OCI-LY3 (cell line): ENCODE results near the gene WIF1.

ENCODE experiments used
- H2AFZ ChIP-seq: fragments of 200-600, 300-600 bp; shearing (Covaris generic); 2 replicates; pipeline ENCODE4 v1.6.0; 2014; ENCODE audit warnings: antibody characterized with exemption, low read depth, low read length
- H3K27ac ChIP-seq: fragments of 200-600, 300-600 bp; sonication (generic); 2 replicates; pipeline ENCODE4 v1.5.1; 2014; ENCODE audit warnings: mild to moderate bottlenecking, low read length, moderate library complexity, mixed read lengths
- H3K27me3 ChIP-seq: fragments of 200-600, 300-600 bp; sonication (generic); 2 replicates; pipeline ENCODE4 v1.6.1; 2014; ENCODE audit warnings: low read depth, low read length, mixed read lengths
- H3K36me3 ChIP-seq: fragments of 200-600, 300-600 bp; sonication (generic); replicated peaks from 2 replicates; pipeline ENCODE3; 2014; ENCODE audit warnings: low read depth, low read length, mixed read lengths
- H3K4me1 ChIP-seq: fragments of 300-600, 200-600 bp; sonication (generic); 2 replicates; pipeline ENCODE4 v1.6.1; 2014; ENCODE audit warnings: low read length, mixed read lengths
- H3K4me2 ChIP-seq: fragments of 200-600, 300-600 bp; sonication (generic); 2 replicates; pipeline ENCODE4 v1.6.1; 2014; ENCODE audit warnings: low read length, mixed read lengths
- H3K4me3 ChIP-seq: fragments of 300-600, 200-600 bp; sonication (generic); 2 replicates; pipeline ENCODE4 v1.5.1; 2014; ENCODE audit warnings: antibody characterized with exemption, mild to moderate bottlenecking, low read length, moderate library complexity
- H3K79me2 ChIP-seq: fragments of 300-600, 200-600 bp; shearing (Covaris generic); 2 replicates; pipeline ENCODE4 v1.6.1; 2014; ENCODE audit warnings: mild to moderate bottlenecking, low read length, mixed read lengths
- H3K9ac ChIP-seq: fragments of 300-600, 200-600 bp; shearing (Covaris generic); 2 replicates; pipeline ENCODE4 v1.6.0; 2014; ENCODE audit warnings: mild to moderate bottlenecking, low read length, moderate library complexity
- H3K9me3 ChIP-seq: fragments of 200-600, 300-600 bp; shearing (Covaris generic); 2 replicates; pipeline ENCODE4 v1.6.1; 2014; ENCODE audit warnings: low read length, mixed read lengths; ENCODE audit not compliant: insufficient read depth
- H4K20me1 ChIP-seq: fragments of 200-600, 300-600 bp; sonication (generic); 2 replicates; pipeline ENCODE4 v1.6.1; 2016; ENCODE audit warnings: low read length, mixed read lengths; ENCODE audit not compliant: insufficient read depth
- EZH2phosphoT487 ChIP-seq: fragments of 200-600 bp; shearing (Covaris generic); IDR thresholded peaks from 2 replicates; pipeline ENCODE4 v1.6.1; 2018; ENCODE audit warnings: antibody characterized with exemption, mixed run types, low read depth
- TF ChIP-seq, protein P1 (sequence below): fragments of 200-600, 300-600 bp; sonication (generic); IDR thresholded peaks from 2 replicates; pipeline ENCODE4 v1.5.1; 2014; ENCODE audit warnings: antibody characterized with exemption, low read length, low read depth

The WIF1 gene

DNA sequence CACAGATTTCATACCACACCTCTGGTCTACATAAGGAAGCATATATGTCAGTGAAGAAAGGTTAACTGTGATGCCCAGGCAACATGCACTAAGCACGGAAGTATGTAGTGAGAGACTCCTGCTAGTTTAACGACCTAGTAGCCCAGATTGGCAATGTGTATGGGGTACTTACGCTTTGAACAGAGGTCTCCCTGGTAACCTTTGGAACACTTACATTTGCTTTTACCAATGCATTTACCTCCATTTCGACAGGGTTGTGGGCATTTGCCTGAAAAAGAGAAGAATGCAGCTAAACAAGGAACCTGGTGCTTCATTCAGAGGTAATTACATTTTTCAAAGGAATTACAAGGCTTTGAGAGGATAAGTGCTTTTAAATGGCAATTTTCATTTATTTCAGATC, 65.2 kb downstream of the WIF1 start:
- H3K27me3 ChIP-seq: no peaks in the 10 kb centered on the region; the same call in 1 of the 2 replicates
- H3K4me2 ChIP-seq: no peak overlapping the region
- TF ChIP-seq, protein P1, sequence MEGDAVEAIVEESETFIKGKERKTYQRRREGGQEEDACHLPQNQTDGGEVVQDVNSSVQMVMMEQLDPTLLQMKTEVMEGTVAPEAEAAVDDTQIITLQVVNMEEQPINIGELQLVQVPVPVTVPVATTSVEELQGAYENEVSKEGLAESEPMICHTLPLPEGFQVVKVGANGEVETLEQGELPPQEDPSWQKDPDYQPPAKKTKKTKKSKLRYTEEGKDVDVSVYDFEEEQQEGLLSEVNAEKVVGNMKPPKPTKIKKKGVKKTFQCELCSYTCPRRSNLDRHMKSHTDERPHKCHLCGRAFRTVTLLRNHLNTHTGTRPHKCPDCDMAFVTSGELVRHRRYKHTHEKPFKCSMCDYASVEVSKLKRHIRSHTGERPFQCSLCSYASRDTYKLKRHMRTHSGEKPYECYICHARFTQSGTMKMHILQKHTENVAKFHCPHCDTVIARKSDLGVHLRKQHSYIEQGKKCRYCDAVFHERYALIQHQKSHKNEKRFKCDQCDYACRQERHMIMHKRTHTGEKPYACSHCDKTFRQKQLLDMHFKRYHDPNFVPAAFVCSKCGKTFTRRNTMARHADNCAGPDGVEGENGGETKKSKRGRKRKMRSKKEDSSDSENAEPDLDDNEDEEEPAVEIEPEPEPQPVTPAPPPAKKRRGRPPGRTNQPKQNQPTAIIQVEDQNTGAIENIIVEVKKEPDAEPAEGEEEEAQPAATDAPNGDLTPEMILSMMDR: no peak
- TF ChIP-seq EZH2phosphoT487: no peak
- no peak overlapping the region for H2AFZ ChIP-seq
- H4K20me1 ChIP-seq: no peaks in the 10 kb centered on the region
- H3K79me2 ChIP-seq: no peaks in the 10 kb centered on the region
- no peaks in the 10 kb centered on the region for H3K36me3 ChIP-seq
- H3K9ac ChIP-seq: no peak overlapping the region
- H3K4me3 ChIP-seq: no peak overlapping the region
- H3K9me3 ChIP-seq: no peaks in the 10 kb centered on the region
- no peak overlapping the region for H3K27ac ChIP-seq
- no peaks in the 10 kb centered on the region for H3K4me1 ChIP-seq

DNA sequence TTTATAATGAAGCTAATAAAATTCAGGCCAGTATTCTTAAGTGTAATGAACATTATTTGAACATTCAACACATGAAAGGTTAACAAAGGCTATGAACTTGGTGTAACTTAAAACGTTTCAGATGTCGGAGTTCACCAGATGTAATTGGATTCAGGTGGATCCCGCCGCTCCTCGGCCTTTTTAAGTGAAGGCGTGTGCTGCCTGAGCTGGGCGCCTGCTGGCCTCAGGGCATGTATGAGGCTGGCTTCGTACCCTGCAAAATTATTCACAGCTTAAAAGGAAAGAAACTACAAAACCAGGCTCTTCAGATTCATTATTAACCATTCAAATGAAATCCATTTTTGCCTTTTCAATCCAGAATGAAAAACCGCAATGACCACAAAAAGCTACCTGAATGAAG, 69.9 kb downstream of the WIF1 start:
- peaks cover 2% of the 10 kb centered on the region; the same call in 1 of the 2 replicates for H3K27me3 ChIP-seq
- no peak overlapping the region for H3K27ac ChIP-seq
- H3K79me2 ChIP-seq: no peaks in the 10 kb centered on the region
- no peaks in the 10 kb centered on the region for H3K4me1 ChIP-seq
- H3K4me2 ChIP-seq: no peak overlapping the region
- no peak for TF ChIP-seq EZH2phosphoT487
- TF ChIP-seq, protein P1: no peak
- H4K20me1 ChIP-seq: no peaks in the 10 kb centered on the region
- no peak overlapping the region for H3K4me3 ChIP-seq
- no peak overlapping the region for H3K9ac ChIP-seq
- H3K9me3 ChIP-seq: no peaks in the 10 kb centered on the region
- no peaks in the 10 kb centered on the region for H3K36me3 ChIP-seq
- no peak overlapping the region for H2AFZ ChIP-seq

DNA sequence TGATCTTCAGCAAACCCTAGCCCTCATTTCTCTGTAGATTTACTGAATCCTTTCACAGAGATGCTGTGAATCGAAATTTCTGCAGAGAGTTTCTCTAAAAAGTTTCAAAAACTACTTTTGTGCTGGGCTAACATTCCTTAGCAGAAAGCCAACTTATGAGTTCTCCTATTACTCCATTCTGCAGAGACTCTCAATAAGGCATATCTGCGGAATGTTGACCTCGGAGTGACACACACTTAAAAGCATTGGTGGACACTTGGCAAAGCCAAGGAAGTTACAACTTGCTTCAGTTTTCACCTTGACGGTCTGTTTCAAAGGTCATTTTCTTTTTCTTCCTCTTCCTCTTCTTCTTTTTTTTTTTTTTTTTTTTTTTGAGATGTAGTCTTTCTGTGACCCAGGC, 75.8 kb downstream of the WIF1 start:
- H3K27me3 ChIP-seq: 0 out of 2 replicates have a peak, but pooled peaks cover 2% of the 10 kb centered on the region
- no peak overlapping the region for H3K27ac ChIP-seq
- no peak overlapping the region for H3K4me2 ChIP-seq
- H3K9ac ChIP-seq: no peak overlapping the region
- TF ChIP-seq EZH2phosphoT487: no peak
- TF ChIP-seq, protein P1: no peak
- no peaks in the 10 kb centered on the region for H3K9me3 ChIP-seq
- H3K4me3 ChIP-seq: no peak overlapping the region
- no peaks in the 10 kb centered on the region for H3K36me3 ChIP-seq
- no peaks in the 10 kb centered on the region for H3K4me1 ChIP-seq
- no peak overlapping the region for H2AFZ ChIP-seq
- no peaks in the 10 kb centered on the region for H4K20me1 ChIP-seq
- no peaks in the 10 kb centered on the region for H3K79me2 ChIP-seq

DNA sequence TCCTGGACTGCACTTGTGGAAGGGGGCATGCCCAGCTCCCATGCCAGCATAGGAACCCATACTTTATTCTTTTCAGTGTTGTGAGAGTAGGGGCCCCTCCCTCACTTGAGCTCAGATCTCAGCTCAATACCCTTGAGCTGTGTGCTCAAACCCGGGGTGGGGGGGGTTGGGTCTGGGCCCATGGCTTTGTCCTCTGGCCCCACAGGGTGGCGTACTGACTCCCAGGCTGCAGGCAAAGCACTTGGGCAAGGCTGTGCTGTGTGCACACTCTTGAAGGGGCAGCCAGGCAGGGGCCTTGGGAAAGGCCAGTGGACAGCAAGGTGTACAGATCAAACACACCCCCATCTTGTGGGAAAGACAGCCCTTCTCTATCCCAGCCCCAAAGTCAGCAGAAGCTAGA, 81.8 kb downstream of the WIF1 start:
- Histone ChIP-seq H3K4me2 (no peak overlapping the region), H3K27ac (no peak overlapping the region), H2AFZ (no peak overlapping the region), H3K4me1 (no peaks in the 10 kb centered on the region), H4K20me1 (no peaks in the 10 kb centered on the region), H3K4me3 (no peak overlapping the region), H3K9ac (no peak overlapping the region), H3K9me3 (no peaks in the 10 kb centered on the region), H3K27me3 (0 out of 2 replicates have a peak, but pooled peaks cover 3% of the 10 kb centered on the region), H3K79me2 (no peaks in the 10 kb centered on the region), H3K36me3 (no peaks in the 10 kb centered on the region)
- TF ChIP-seq, protein P1: no peak
- TF ChIP-seq EZH2phosphoT487: no peak
